ENCODE measurements around the gene BRSK2.
A peak's percentile ranks its signal among the peaks of the same experiment; 100 is the strongest.

BRSK2 gene

DNA sequence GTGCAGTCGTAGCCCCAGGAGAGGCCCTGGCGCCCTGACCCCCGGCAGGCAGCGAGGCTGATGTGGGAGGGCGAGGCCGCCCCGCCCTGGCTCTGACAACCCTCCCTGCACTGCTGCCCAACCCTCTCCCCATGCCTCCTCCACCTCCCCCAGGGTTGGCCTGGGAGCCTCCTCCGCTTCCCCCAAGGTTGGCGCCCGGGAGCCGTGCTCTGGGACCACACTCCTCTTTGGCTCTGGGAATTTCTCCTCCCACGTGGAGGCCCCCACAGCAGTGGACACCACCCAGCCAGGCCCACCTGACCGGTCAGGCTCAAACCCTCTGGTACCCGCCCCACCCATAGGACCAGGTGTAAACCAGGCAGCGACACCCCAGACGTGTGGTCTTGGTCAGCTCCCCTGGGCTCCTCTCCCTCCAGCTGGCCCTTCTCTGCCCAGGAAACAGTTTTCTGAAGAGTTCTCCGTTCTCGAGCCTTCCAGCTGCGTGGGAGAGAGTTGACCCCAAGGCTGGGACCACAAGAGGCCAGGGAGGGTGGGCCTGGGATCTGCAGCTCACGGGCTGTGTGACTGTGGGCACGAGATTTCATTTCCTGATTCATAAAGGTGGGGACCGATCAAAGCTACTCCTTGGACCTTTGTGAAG lies 39.5 kb upstream of the BRSK2 start:
- TF ChIP-seq, protein P1, sequence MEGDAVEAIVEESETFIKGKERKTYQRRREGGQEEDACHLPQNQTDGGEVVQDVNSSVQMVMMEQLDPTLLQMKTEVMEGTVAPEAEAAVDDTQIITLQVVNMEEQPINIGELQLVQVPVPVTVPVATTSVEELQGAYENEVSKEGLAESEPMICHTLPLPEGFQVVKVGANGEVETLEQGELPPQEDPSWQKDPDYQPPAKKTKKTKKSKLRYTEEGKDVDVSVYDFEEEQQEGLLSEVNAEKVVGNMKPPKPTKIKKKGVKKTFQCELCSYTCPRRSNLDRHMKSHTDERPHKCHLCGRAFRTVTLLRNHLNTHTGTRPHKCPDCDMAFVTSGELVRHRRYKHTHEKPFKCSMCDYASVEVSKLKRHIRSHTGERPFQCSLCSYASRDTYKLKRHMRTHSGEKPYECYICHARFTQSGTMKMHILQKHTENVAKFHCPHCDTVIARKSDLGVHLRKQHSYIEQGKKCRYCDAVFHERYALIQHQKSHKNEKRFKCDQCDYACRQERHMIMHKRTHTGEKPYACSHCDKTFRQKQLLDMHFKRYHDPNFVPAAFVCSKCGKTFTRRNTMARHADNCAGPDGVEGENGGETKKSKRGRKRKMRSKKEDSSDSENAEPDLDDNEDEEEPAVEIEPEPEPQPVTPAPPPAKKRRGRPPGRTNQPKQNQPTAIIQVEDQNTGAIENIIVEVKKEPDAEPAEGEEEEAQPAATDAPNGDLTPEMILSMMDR (IDR thresholded peaks at IDR 0.05; ENCODE audit: low read length, missing control alignments): no peak
- no peak overlapping the region for H3K4me3 ChIP-seq (replicated peaks; ENCODE audit: low read depth, low read length)
- DNase-seq (ENCODE audit: low read depth): no peak

DNA sequence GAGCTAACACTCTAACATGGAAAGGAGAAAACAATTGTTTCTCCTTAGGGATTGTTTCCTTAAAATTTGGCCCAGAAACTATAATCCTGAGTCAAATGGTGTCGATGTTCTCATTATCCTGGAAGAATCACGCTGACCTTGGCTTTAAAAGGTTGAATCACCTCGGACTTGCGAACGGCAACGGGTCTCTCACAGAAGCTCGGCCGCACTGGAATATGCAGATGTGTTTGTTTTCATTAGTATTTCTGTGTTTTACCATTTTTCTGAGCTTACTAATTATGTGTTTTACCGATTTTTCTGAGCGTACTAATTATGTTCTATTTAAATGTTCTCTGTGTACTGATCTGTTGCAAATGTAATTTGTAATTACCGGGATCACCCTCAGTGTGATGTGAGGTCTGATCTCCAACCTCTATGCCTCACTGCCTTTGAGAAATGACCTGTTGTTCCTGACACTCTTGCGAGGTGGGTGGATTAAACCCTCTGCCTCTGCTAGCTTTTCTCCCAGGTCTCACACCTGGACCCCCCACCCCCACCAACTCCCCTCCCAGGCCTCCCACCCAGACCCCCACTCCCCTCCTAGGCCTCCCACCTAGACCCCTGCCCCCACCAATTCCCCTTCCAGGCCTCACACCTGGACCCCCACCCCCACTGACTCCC lies 38.3 kb upstream of the BRSK2 start:
- DNase-seq (ENCODE audit: low read depth): no peak
- TF ChIP-seq, protein P1 (IDR thresholded peaks at IDR 0.05; ENCODE audit: low read length, missing control alignments): no peak

DNA sequence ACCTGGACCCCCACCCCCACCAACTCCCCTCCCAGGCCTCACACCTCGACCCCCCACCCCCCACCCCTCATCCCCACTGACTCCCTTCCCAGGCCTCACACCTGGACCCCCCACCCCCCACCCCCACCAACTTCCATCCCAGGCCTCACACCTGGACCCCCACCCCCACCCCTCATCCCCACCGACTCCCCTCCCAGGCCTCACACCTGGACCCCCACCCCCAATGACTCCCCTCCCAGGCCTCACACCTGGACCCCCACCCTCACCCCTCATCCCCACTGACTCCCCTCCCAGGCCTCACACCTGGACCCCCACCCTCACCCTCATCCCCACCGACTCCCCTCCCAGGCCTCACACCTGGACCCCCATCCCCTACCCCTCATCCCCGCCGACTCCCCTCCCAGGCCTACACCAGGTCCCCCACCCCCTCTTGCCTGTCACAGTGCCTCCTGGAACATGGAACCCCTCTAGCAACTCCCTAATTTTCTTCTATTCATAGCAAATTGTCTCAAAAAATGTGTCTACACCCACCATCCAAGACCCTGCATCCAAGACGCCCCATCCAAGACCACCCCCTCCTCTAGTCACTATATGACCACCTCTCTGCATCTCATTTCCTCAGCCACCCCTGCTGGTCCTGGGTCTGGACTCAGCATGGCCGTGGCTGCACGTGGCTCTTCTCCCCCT lies 36.9 kb upstream of the BRSK2 start:
- no peak overlapping the region for H3K4me3 ChIP-seq (replicated peaks; ENCODE audit: low read depth, low read length)
- TF ChIP-seq, protein P1 (IDR thresholded peaks at IDR 0.05; ENCODE audit: low read length, missing control alignments): no peak
- DNase-seq (ENCODE audit: low read depth): no peak

More for the DNA sequence above, 38.3 kb upstream of the BRSK2 start:
- H3K4me3 ChIP-seq (replicated peaks; ENCODE audit: low read depth, low read length): no peak overlapping the region

DNA sequence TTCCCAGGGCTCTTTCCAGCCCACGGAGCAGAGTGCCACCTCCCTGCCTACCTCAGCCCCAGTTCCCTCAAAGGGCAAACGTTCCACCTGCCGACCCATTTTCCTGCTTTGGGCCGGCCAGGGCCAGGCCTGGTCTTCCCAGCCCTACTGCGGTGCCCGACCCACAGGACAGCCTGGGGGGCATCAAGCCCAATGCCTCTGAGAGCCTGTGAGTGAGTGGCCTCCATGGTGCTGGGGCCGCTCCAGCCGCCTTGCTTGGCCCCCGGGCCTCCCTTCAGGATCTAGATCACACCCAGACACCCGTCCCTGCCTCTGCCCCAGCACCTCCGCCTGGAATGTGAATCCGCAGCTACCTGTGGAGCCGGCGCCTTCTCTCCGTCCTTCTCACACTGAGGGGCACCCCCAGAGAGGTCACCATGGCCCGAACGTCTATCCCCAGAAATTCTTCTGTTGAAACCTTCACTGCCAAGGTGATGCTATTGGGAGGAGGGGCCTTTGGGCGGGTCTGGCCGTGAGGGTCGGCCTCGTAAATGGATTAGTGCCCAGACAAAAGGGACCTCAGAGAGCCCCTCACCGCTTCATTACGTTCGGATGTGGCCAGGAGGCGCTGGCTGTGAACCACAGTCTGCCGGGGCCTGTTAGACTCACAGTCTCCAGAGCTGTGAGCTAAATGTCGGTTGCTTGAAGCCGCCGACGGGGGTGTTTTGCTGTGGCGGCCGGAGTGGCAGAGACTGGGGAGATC lies 36.2 kb upstream of the BRSK2 start:
- no peak for DNase-seq (ENCODE audit: low read depth)
- H3K4me3 ChIP-seq (replicated peaks; ENCODE audit: low read depth, low read length): no peak overlapping the region
- TF ChIP-seq, protein P1 (IDR thresholded peaks at IDR 0.05; ENCODE audit: low read length, missing control alignments): no peak

DNA sequence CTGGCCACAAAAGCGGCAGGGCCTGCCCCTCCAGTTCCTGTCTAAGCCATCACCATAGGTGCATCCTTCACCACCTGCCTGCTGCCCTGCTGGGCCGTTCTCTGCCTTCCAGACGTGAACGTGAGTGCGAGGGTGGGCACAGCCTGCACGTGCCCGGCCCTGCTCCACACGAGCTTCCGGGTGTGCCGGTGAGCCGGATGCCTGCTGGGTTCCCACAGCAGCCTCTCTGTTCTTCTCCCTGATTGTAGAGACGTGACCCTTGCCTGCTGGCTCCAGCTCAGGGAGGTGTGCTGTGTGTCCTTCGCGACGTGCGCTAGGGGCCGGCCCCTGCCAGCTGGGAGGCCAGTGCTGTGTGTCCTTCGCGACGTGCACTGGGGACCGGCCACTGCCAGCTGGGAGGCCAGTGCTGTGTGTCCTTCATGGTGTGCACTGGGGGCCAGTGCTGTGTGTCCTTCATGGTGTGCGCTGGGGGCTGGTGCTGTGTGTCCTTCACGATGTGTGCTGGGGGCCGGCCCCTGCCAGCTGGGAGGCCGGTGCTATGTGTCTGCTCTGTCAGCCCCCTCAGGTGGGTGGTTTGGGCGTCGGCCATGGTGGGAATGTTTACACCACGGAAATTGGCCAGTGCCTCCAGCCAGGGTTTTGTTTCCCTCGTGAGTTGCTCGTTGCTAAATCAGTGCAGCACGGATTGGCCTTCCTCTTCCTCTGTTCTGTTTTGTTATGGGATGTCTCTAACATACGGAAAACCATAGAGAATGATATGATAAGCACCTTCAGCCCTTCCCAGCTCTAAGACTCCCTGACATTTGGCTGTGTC lies 35.4 kb upstream of the BRSK2 start:
- H3K4me3 ChIP-seq (replicated peaks; ENCODE audit: low read depth, low read length): no peak overlapping the region
- TF ChIP-seq, protein P1 (IDR thresholded peaks at IDR 0.05; ENCODE audit: low read length, missing control alignments): no peak
- no peak for DNase-seq (ENCODE audit: low read depth)

DNA sequence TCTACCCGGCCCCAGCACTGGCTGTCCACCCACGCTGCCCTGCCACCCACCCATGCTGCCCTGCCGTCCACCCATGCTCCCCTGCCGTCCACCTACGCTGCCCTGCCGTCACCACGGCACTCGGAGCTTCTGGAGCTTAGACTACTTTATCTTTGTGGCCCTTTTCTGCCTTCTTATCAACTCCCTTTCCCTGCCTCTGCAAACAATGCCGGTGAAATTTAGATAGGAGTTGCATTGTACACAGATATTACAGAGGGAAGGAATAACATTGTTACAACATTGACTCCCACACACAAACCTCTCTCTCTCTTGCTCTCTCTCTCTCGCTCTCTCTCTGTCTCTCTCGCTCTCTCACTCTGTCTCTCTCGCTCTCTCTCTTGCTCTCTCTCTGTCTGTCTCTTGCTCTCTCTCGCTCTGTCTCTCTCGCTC lies 33.7 kb upstream of the BRSK2 start:
- DNase-seq (ENCODE audit: low read depth): peak; percentile 62
- H3K4me3 ChIP-seq (replicated peaks; ENCODE audit: low read depth, low read length): no peak overlapping the region
- TF ChIP-seq, protein P1 (IDR thresholded peaks at IDR 0.05; ENCODE audit: low read length, missing control alignments): no peak

All from fibroblast of pulmonary artery (primary cell).